Activated T-cell treated with anti-CD3 and anti-CD28 coated beads, Interleukin-2, amount 50 U/mL, for 72 hours (primary cell): ENCODE data around the gene DDAH1. TPM values are rescaled to one million over a fixed set of nuclear protein-coding genes. Genes with fewer than 3 reads are reported as not detected.

ENCODE experiments used
- ATAC-seq, 2 donors: fragments of 150-1000 bp; cut with Tn5 transposase; replicated peaks in 1 of 2; 2 replicates each; pipeline ENCODE4 v1.10.0; 2021; ENCODE audit warnings: moderate library complexity in 2 of 2, mild to moderate bottlenecking in 1 of 2
- DNase-seq, 2 donors: peaks; one replicate each; pipeline ENCODE4 v3.0.0; 2021 to 2022; ENCODE audit warnings: mixed read lengths in 1 of 2
- H3K27ac Mint-ChIP-seq: one replicate; pipeline ENCODE4 v1.8.0; 2022; ENCODE audit warnings: mild to moderate bottlenecking, moderate library complexity, mixed read lengths
- H3K27me3 Mint-ChIP-seq: one replicate; pipeline ENCODE4 v1.8.0; 2022; ENCODE audit warnings: low read depth, mixed read lengths
- H3K36me3 Mint-ChIP-seq, 2 donors: one replicate each; pipeline ENCODE4 v1.8.0; 2022; ENCODE audit warnings: mixed read lengths in 2 of 2, mild to moderate bottlenecking in 1 of 2; ENCODE audit not compliant: insufficient read depth in 2 of 2
- H3K4me1 Mint-ChIP-seq: one replicate; pipeline ENCODE4 v1.8.0; 2022; ENCODE audit warnings: low read depth, mixed read lengths
- H3K4me3 Mint-ChIP-seq, 2 donors: one replicate each; pipeline ENCODE4 v1.8.0; 2022; ENCODE audit warnings: mild to moderate bottlenecking in 2 of 2, mixed read lengths in 2 of 2, moderate library complexity in 2 of 2
- H3K9me3 Mint-ChIP-seq, 2 donors: one replicate each; pipeline ENCODE4 v1.8.0; 2022; ENCODE audit warnings: mixed read lengths in 2 of 2
- total RNA-seq, 2 donors: library from RNA; stranded (reverse); gene quantifications; one replicate each; pipeline ENCODE4 v1.2.3, GENCODE V29; 2022

Gene DDAH1
- total RNA-seq, 2 donors from 2014 or later: 0.09 to 0.38 TPM

DNA sequence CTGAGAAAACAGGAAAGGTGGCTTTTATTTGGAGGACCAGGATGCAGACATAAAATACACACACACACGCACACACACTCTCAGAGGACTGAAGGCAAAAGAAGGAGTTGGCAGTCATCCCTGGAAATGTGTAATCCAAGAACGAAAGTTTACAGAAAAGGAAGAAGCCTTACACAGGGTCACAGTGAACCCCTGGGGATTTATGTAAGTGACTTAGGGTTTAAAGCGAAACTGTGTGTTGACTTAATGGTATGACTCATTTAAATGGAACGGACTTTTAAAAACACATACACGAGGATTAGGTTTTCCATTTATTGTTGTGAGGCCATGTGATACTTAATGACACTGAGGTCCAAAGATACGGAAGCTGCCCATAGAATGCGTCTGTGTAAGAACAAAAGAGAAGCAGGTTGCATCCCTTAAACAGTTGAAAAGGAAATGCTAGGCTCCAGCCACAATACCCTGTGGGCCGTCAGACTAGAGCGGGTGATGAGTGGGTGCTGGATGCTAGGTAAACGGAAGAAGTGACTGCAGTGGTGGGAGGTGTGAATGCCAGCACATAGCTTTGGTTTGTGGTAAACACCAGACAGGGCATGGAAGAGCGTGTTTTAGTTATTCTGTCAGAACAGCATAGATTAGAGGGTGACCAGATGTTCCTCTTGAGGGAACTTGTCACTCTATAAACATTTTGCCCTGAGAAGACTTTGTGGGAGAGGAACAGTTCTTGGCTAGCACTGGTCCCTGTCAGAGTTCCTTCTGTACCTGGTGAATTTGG is 166.9 kb downstream of the DDAH1 start:
- H3K36me3 Mint-ChIP-seq: peaks cover 0 to 2% of the 10 kb centered on the region in 2 donors
- peaks cover 49% of the 10 kb centered on the region for H3K27me3 Mint-ChIP-seq
- H3K4me1 Mint-ChIP-seq: peaks cover 37% of the 10 kb centered on the region
- DNase-seq: peak; percentile 82 to 88
- no peaks in the 10 kb centered on the region for H3K9me3 Mint-ChIP-seq
- peak overlapping the region; percentile 62 to 84 for H3K4me3 Mint-ChIP-seq
- H3K27ac Mint-ChIP-seq: peak overlapping the region; percentile 95
- peak; percentile 97 to 98 for ATAC-seq

DNA sequence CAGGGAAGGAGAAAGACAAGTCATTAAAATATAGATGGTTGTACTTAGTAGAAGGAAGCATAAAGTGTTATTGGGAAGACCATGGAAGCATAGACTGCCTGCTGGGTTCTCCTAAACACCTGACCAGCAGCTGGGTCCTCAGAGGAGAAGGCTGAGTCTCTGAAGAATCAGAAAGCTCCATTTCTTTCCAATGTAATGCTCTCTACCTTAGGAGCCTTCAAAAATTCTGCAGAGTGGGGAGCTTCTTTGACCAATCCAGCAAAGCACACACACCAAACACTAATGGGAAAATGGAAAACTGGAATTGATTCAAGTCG is 167.5 kb downstream of the DDAH1 start:
- H3K36me3 Mint-ChIP-seq: peaks cover 0 to 2% of the 10 kb centered on the region in 2 donors
- peaks cover 37% of the 10 kb centered on the region for H3K4me1 Mint-ChIP-seq
- DNase-seq (no peak), ATAC-seq (no peak)
- no peaks in the 10 kb centered on the region for H3K9me3 Mint-ChIP-seq
- peak overlapping the region; percentile 62 to 84 for H3K4me3 Mint-ChIP-seq
- peak overlapping the region; percentile 95 for H3K27ac Mint-ChIP-seq
- peaks cover 48% of the 10 kb centered on the region for H3K27me3 Mint-ChIP-seq

DNA sequence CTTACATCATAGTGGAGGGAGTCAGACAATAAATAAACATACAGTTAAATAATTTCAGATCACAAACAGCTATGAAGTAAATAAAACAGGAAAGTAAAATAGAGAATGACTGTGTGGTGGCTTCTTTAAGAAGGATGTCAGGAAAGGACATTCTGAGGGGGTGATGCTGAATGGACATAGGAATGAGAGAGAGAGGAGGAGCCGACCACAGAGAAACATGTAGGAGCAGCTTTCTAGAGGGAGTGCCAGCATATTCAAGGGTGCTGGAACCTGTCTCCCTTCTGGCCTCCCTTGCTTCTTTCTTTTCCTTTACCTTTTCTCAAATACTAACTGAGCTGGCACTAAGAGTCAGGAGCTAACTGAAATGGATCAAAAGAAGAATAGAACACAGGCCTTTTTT is 168.0 kb downstream of the DDAH1 start:
- no peak for DNase-seq
- Mint-ChIP-seq H3K36me3 (peaks cover 0 to 2% of the 10 kb centered on the region in 2 donors), H3K4me1 (peaks cover 37% of the 10 kb centered on the region), H3K9me3 (no peaks in the 10 kb centered on the region), H3K27ac (no peak overlapping the region), H3K4me3 (peak overlapping the region; percentile 25 to 84), H3K27me3 (peaks cover 48% of the 10 kb centered on the region)
- ATAC-seq: no peak

DNA sequence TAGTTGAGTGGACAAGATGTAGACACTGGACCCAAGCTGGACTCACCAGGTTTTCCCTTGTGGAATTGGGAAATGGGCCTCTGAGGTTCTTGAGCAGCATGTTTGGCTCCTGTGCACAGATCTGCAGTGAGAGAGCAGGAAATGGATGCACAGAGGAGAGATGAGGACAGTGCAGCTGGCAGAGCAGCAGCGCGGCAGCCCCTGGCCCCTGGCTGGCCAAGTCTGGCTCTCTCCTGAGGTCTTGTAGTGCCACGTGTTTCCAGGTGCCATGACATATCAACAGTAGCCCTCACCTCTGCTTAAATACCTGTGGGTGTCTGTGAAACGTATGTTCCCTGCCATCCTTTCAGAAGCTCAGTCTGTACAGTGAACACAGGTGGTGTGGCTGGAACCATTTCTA is 169.3 kb downstream of the DDAH1 start:
- ATAC-seq (no peak), DNase-seq (no peak)
- Mint-ChIP-seq H3K9me3 (no peaks in the 10 kb centered on the region), H3K36me3 (peaks cover 0 to 2% of the 10 kb centered on the region in 2 donors), H3K4me1 (peaks cover 37% of the 10 kb centered on the region), H3K27ac (no peak overlapping the region), H3K4me3 (no peak overlapping the region), H3K27me3 (peaks cover 47% of the 10 kb centered on the region)

DNA sequence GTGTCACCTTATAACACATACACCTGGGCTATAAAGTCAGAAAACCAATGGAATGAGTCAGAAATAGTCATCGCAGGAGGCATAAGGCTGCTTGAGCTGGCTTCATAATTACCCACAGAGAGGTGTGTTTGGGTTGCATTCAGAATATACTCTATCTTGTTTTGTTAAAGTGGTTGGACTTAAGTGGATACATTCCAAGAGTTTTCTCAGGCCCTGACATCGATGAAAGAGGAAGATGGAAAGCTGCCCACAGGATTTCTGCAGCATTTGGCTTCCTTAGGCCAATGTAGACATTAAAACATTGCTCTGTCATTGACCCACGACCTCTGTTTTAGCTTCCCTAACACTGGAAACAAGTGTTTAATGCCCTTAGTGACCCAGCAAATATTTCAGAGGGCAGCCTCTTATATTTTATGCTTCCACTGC is 169.9 kb downstream of the DDAH1 start:
- Mint-ChIP-seq H3K4me1 (peaks cover 41% of the 10 kb centered on the region), H3K27ac (no peak overlapping the region), H3K9me3 (no peaks in the 10 kb centered on the region), H3K4me3 (no peak overlapping the region), H3K27me3 (peaks cover 48% of the 10 kb centered on the region), H3K36me3 (peaks cover 0 to 2% of the 10 kb centered on the region in 2 donors)
- no peak for DNase-seq
- peak in 1 of 2 donors; percentile 30 for ATAC-seq

DNA sequence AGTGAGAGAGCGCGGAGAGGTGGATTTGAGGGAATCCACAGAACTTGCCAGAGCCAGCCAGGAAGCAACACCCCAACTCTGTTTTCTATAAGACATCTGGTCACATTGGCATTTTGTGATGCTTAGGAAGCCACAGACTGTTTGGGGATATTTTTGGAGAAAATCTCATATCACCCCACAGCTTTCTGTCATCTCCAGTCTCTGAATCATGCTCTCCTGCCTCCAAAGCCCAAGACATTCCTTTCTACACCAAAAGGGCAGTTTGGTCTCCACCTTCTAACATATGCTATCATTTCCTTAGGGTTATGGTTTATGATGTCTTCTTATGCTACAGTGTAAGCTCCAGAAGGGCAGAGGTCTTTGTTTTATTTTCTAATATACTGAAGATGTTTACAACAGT is 174.1 kb downstream of the DDAH1 start:
- Mint-ChIP-seq H3K27me3 (peaks cover 40% of the 10 kb centered on the region), H3K27ac (no peak overlapping the region), H3K36me3 (no peaks in the 10 kb centered on the region), H3K4me1 (peaks cover 23% of the 10 kb centered on the region), H3K4me3 (no peak overlapping the region), H3K9me3 (no peaks in the 10 kb centered on the region)
- no peak for ATAC-seq
- no peak for DNase-seq

DNA sequence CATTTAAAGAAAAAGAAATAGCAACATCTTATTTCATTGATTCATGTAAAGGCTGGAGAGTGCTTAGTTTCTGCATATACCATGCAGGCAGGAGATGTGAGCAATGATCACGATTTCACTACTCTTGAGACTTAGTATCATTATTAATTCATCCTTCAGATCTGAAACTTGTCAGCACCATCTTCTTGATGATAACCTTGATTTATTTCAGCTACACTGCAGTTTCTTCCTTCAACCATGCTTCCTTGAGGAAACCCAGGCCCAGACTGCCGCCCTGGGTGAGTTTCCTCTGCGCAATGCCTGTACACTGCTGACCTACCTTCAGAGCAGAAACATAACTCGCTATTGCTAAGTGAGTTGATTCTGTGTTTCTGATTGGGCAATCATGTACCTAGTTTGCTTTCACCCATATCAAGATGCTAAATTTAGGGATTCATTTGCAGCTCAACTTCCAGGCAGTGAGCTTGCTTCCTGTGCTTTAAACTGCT is 175.1 kb downstream of the DDAH1 start:
- no peak overlapping the region for H3K27ac Mint-ChIP-seq
- H3K4me1 Mint-ChIP-seq: peaks cover 19% of the 10 kb centered on the region
- DNase-seq: no peak
- H3K27me3 Mint-ChIP-seq: peaks cover 43% of the 10 kb centered on the region
- peak; percentile 63 to 67 for ATAC-seq
- H3K9me3 Mint-ChIP-seq: no peaks in the 10 kb centered on the region
- no peak overlapping the region for H3K4me3 Mint-ChIP-seq
- H3K36me3 Mint-ChIP-seq: no peaks in the 10 kb centered on the region

DNA sequence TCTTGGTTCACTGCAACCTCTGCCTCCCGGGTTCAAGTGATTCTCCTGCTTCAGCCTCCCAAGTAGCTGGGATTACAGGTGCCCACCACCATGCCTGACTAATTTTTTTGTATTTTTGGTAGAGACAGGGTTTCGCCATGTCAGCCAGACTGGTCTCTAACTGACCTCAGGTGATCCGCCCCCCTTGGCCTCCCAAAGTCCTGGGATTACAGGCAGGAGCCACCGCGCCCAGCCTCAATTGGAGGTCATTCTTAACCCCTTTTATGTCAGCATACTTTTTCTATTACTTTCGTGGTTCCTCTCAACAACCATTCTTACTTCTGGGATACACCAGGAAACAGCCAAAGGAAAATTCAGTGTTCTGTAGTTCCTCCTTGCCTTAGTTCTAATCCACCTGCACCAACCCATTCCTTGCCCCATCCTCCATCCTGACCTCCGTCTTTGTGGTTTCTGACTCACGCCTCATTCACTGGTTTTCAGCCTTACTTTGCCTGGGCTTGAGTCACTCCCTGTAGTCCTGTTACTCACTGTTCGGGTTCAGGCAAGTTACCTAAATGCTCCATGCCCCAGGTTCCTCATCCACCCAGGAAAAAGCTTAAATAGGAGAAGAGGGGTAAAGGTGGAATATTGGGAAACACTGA is 175.6 kb downstream of the DDAH1 start:
- H3K27me3 Mint-ChIP-seq: peaks cover 43% of the 10 kb centered on the region
- peak; percentile 51 to 54 for DNase-seq
- H3K36me3 Mint-ChIP-seq: no peaks in the 10 kb centered on the region
- H3K4me3 Mint-ChIP-seq: no peak overlapping the region
- H3K27ac Mint-ChIP-seq: no peak overlapping the region
- ATAC-seq: peak; percentile 95 to 96
- H3K9me3 Mint-ChIP-seq: no peaks in the 10 kb centered on the region
- H3K4me1 Mint-ChIP-seq: peaks cover 13% of the 10 kb centered on the region

DNA sequence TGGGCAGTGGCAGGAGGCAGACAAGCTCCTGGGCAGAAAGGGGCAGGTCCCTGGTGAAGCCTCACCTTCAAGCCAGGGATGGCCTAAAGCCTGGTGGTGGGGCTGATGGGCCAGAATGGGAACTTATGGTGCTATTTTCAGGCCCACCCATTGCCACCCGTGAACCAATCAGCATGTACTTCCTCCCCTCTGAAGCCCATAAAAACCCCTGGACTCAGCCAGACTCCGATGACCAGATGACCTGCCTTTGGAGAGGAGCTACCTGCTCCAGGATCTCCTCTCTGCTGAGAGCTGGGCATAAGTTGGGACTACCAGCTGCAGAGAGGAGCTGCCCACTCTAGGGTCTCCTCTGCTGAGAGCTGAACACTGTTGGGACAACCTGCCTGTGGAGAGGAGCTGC is 180.8 kb downstream of the DDAH1 start:
- Mint-ChIP-seq H3K4me1 (peaks cover 8% of the 10 kb centered on the region), H3K36me3 (no peaks in the 10 kb centered on the region), H3K27me3 (peaks cover 19% of the 10 kb centered on the region), H3K9me3 (no peaks in the 10 kb centered on the region), H3K4me3 (no peak overlapping the region), H3K27ac (no peak overlapping the region)
- no peak for DNase-seq
- ATAC-seq: no peak

DNA sequence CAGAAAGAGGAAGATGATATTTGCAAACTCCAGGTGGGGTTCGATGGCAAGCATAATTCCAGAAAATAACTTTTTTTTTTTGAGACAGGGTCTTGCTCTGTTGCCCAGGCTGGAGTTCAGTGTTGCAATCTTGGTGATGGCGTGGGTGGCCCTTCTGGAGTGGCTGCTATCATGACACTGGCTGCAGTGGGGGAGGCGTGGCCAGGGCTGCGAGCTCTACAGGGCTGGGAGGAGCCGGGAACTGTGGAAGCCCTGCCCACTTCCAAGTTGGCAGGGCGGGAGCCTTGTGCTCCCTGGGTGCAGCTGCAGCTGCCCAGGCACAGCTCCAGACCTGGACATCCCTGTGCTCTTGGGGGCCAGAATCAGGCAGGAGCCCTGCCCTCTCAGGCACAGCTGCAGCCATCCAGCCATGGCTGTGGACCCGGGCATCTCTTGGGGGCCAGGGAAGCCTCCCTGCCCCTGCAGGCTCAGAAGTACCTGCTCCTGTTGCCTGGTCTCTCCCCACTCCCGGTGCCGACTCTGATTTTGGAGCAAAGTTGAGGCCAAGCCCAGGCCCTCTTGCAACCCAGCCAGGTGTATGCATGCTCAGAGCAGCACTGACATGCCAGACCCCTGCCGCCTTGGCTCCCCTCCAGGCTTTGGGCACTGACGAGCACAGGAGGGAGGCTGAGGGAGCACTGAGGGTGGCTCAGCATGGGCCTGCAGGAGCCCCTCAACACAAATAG is 181.3 kb downstream of the DDAH1 start:
- Mint-ChIP-seq H3K4me1 (peaks cover 13% of the 10 kb centered on the region), H3K9me3 (no peaks in the 10 kb centered on the region), H3K36me3 (no peaks in the 10 kb centered on the region), H3K4me3 (no peak overlapping the region), H3K27ac (no peak overlapping the region), H3K27me3 (peaks cover 18% of the 10 kb centered on the region)
- no peak for DNase-seq
- no peak for ATAC-seq

DNA sequence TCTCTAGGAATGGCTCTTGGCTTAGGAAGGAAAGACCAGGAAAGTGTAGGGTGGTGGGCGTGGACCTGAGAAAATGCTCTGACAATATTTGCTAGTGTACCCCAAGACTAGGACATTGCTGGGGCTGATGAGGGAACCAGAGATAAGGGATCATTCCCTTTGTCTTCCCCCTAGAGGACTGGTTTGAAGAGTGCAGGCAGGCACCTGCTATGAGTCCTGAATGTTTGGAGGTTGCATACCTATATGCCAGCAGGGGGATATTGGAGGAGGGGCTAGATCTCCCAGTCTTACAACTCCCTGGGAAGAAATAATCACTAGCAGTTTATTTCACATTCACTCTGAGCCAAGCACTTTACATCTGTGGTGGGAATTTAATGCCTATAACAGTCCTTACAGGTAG is 182.5 kb downstream of the DDAH1 start:
- Mint-ChIP-seq H3K27ac (no peak overlapping the region), H3K4me3 (no peak overlapping the region), H3K4me1 (peaks cover 18% of the 10 kb centered on the region), H3K9me3 (no peaks in the 10 kb centered on the region), H3K36me3 (no peaks in the 10 kb centered on the region), H3K27me3 (peaks cover 18% of the 10 kb centered on the region)
- DNase-seq (no peak), ATAC-seq (no peak)

DNA sequence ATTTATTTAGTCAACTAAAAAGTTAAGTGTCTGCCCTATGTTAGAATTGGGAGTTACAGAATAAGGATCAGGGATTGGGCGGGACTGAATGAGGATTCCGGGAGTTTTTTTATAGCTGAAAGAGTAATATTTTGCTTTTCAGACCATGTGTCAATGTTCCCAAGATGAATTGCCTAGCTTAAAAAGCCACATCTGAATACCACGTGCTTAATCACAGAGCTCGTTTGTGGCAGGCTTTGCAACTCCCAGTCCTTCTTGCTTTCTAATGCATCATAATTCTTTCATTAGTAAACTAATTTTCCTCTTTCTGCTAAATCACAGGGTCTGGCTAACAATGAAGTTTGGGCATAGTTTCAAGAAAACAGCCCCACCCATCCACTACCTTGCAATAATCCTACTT is 184.3 kb downstream of the DDAH1 start:
- H3K27ac Mint-ChIP-seq: no peak overlapping the region

DNA sequence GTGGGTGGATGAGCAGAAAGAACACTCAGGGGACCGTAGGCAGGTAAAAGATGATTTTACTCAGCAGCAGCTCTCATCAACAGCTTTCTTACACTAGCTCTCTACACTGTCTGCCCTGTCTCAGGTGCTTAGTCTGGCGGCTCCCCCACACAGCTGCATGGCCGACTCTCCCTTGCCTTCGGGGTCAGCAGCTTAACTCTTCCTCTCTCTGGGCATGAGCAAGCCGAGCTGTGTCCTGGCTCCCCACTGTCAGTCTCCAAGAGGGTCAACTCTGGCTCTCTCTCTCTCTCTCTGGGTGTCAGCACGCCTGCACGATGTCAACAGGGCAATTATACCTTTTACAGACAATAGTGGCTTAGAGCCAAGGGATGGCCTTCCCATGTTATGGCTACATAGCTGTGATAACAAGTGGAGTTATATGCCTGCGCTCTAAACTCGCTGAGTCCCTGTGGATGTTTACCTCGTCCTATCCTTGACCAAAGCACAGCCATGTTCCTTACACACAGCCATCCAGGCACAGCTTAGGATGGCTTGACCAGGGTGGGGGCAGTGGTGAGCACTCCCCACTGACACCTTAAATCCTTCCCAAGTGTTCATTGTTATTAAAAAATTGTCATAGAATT is 185.4 kb downstream of the DDAH1 start:
- Mint-ChIP-seq H3K27ac (no peak overlapping the region), H3K27me3 (peaks cover 12% of the 10 kb centered on the region), H3K9me3 (no peaks in the 10 kb centered on the region), H3K4me1 (peaks cover 36% of the 10 kb centered on the region), H3K36me3 (peaks cover 3 to 4% of the 10 kb centered on the region in 2 donors), H3K4me3 (peak overlapping the region in 1 of 2 donors; percentile 7)
- no peak for DNase-seq
- ATAC-seq: no peak

More for the DNA sequence above, 184.3 kb downstream of the DDAH1 start:
- ATAC-seq (no peak), DNase-seq (no peak)
- peaks cover 13% of the 10 kb centered on the region for H3K27me3 Mint-ChIP-seq
- peaks cover 27% of the 10 kb centered on the region for H3K4me1 Mint-ChIP-seq
- no peaks in the 10 kb centered on the region for H3K9me3 Mint-ChIP-seq
- H3K4me3 Mint-ChIP-seq: no peak overlapping the region
- no peaks in the 10 kb centered on the region for H3K36me3 Mint-ChIP-seq
